ENCODE measurements around the gene CLIC6.
A peak's percentile ranks its signal among the peaks of the same experiment; 100 is the strongest.

The CLIC6 gene

DNA sequence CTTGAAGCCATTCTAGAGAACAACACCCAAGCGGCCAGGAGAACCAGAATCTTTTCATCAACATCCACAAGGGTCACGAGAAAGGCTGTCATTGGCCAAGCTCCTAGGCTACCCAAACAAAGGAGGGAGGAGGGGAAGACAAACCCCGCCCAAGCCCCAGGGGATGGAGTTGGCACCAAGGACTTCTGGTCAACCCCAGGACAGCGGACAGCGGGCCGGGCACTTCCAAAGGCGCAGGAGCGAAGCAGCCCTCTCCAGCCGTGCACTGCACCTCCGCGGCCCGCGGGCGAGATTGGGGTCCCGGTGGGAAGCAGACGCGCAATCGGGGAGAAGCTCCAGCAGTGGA is at the start of gene CLIC6:
Gene CLIC6 (plus strand): TSS at position 192 of the 346 bp plus-strand sequence. CDS start 395 bp downstream, outside the sequence.
- no peak for DNase-seq (ENCODE audit: low read depth in 2 of 2)

DNA sequence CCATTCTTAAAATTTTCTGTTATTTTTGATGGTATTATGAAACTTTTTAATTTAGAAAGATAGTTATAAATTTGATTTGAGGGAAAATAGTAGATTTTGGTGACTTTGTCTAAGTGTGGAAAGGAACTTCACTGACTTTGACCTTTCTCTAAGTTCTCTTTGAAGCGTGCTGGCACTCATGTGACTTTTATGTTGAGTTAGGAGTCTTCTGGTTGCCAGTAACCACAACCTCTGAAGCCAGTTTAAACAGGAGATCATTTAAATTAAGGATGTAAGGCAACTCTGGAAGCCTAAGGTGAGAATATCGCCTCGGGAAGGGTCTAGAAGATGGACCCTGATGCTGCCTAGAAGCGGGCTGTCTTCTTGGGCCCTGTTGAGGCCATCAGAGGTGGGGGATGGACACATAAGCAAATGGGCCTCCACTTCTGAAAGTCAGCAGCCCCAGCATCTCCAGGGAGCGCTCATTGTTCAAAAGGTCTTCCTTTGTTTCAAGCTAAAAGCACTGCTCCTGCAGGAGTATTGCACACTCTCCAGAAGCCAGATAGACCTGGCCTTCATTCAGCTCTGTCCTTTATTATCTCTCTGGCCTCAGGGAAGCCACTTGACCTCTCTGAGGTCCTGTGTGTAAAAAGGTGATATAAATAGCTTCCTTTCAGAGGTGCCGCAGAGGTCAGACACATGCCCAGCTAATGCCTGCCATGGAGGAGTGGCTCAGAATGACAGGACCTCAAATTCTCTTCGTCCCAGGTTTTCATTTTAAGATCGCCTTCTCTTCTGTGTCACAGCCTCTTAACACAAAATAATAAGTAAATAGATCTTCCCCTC is 48.7 kb upstream of the CLIC6 start:
- no peak for DNase-seq (ENCODE audit: low read depth in 2 of 2)

GRCh38 chr21:34621434-34622350 is 47.1 kb upstream of the CLIC6 start:
- DNase-seq (ENCODE audit: low read depth in 2 of 2), result no peak

DNA sequence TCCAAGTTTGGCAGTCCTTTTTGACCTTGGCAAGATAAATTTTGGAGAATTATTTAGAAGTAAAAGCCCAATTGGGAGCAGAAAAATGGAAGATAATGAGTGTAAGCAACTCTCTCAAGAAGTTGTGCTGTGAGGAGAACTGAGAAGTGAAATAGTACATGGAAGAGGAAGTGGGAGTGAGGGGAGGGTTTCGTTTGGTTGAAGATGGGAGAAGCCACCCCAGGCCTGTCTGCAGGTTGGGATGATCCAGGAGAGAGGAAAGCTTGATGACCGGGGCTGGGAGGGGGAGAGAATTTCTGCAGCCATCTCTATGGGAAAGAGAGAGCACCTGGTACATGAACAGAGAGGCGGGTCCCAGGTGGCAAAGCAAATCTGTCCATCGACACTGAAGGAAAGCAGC is 45.3 kb upstream of the CLIC6 start:
- no peak for DNase-seq (ENCODE audit: low read depth in 2 of 2)

GRCh38 chr21:34625030-34625593 is 43.7 kb upstream of the CLIC6 start:
- no peak for DNase-seq (ENCODE audit: low read depth in 2 of 2)

- DNase-seq (ENCODE audit: low read depth in 2 of 2), result no peak
Observed at GRCh38 chr21:34626131-34626530, 42.7 kb upstream of the CLIC6 start.

DNA sequence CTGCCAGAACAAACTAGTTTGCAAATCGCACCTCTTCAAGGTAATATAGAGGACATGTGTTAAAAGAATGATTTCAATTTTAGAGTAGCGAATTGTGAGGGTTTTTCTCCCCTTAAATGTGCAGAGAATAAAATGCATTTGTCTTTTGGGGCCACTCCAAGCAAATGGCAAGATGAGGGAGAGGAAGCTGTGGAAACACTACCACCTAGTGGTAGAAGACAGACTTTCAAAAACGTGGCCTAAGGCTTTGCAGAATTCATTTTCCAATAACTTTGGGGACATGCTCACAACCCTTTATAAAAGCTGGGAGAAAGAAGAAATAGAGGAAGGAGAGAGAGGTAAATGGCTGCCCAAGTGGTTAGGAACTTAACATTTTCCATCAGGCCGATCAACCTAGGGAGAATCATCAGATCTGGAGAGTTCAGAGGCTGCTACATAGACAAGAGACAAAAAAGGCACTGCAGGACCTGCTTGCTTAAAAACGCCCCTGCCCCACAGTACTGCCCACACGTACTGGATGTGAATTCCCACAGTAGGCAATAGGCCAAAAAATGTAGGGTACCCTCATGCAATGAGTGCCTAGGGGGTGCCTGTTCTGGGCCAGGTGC is 38.2 kb upstream of the CLIC6 start:
- DNase-seq (ENCODE audit: low read depth in 2 of 2), result no peak

- no peak for DNase-seq (ENCODE audit: low read depth in 2 of 2)
Observed at GRCh38 chr21:34632498-34632897, 36.3 kb upstream of the CLIC6 start.

- DNase-seq (ENCODE audit: low read depth in 2 of 2), result no peak
Observed at GRCh38 chr21:34635307-34635706, 33.5 kb upstream of the CLIC6 start.

DNA sequence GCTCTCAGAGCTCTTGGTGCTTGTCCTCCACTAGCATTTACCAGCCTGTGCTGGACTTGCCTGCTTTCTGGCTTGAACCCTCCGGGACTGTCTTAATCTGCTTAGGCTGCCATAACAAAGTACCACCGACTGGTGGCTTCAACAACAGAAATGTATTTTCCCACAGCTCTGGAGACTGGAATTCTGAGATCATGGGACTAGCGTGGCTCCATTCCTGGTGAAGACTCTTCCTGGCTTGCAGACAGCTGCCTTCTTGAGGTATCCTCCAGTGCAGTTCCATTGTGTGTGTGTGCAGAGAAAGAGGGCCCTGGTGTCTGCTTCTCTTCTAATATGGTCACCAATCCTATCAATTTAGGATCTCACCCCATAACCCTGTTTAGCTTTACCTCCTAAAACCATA is 31.8 kb upstream of the CLIC6 start:
- no peak for DNase-seq (ENCODE audit: low read depth in 2 of 2)

GRCh38 chr21:34639250-34639649 is 29.5 kb upstream of the CLIC6 start:
- DNase-seq (ENCODE audit: low read depth in 2 of 2), result no peak

DNA sequence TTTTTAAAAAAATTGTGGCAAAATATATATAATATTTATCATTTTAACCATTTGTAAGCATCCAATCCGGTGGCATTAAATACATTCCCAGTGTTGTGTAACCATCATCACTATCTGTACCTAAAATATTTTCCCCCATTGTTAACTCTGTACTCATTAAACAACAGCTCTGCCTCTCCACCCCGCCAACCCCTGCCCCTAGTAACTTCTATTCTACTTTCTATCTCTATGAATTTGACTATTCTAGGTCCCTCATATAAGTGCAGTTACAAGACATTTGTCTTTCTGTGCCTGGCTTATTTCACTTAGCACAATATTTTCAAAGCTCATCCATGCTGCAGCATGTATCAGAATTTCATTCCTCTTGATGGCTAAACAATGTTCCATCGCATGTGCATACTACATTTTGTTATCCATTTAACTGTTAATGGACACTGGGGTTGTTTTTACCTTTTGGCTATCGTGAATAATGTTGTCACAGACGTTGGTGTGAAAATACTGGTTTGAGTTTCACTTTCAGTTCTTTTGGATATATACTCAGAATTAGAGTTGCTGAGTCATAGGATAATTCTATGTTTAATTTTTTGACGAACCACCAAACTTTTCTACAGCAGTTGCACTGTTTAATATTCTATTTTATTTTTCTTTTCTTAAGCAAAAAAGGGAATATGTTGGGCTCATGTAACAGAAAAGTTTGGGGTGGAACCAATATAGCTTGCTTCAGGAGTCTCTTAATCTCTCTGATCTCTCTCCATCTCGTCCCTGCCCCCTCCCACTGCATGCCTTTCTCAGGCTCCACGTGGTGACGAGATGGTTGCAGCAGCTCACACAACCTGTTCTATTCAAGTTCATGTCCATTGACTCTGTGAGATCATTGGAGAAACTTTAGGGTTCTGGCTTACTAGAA is 28.7 kb upstream of the CLIC6 start:
- peak in 1 of 2 donors; percentile 19 for DNase-seq (ENCODE audit: low read depth in 2 of 2)

GRCh38 chr21:34640858-34641257 is 27.9 kb upstream of the CLIC6 start:
- DNase-seq (ENCODE audit: low read depth in 2 of 2), result no peak

- DNase-seq (ENCODE audit: low read depth in 2 of 2), result no peak
Observed at GRCh38 chr21:34642211-34643075, 26.4 kb upstream of the CLIC6 start.

DNA sequence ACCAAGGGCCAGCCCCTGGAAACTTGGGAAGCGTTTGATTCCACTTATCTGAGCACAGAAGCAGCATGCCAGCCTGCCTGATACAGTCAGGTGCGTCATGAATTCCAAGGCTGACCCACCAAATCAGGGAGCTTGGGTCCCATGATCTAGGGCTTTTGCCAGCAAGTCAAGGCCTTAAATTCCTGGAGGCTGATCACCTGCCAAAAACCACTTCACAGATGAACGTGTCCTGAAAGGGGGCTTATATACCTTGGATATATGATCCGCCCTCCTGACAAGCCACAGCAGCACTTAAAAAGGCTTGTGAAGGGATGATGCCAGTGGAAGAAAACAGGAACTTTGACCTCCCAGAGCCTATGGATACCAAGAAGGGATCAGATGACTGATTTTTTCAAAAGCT is 24.0 kb upstream of the CLIC6 start:
- DNase-seq (ENCODE audit: low read depth in 2 of 2), result no peak

GRCh38 chr21:34647555-34647954 is 21.2 kb upstream of the CLIC6 start:
- DNase-seq (ENCODE audit: low read depth in 2 of 2), result no peak

- DNase-seq (ENCODE audit: low read depth in 2 of 2), result no peak
Observed at GRCh38 chr21:34648739-34649297, 20.0 kb upstream of the CLIC6 start.

- DNase-seq (ENCODE audit: low read depth in 2 of 2), result no peak
Observed at GRCh38 chr21:34649400-34649799, 19.4 kb upstream of the CLIC6 start.

DNA sequence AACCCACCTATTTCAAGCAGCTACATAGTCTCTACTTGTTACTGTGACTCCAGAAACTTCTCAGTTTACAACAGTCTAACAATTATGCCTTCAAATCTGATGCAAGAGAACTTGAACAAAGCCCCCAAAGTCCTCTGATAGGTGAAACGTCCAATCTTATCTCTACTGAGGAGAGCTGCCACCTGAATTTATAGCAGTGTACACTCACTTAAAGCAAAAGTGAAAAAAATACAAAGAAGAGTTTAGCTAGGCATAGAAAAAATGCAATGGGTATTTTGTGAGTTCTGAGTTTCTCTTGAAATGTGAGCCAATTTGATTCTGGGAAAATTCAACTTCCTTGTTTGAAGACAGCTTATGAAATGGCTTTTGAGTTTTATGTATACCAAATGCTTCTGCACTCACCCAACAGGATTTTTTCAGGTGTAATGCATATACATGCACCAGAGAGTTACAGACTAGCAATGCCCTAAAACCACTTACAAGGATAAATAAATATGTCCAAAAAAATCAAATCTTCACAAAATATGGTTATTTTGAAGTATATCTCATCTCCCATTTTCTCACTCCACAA is 17.8 kb upstream of the CLIC6 start:
- no peak for DNase-seq (ENCODE audit: low read depth in 2 of 2)
